ENCODE results near the gene ECHDC1. TPM values are rescaled to one million over a fixed set of nuclear protein-coding genes. Genes with fewer than 3 reads are reported as not detected.

The ECHDC1 gene
- total and polyA plus RNA-seq, 2 of the 8 experiments (the other 6 are each of a cell fraction or from before 2014, with no cell fraction given), result 11.3 to 60.5 TPM

DNA sequence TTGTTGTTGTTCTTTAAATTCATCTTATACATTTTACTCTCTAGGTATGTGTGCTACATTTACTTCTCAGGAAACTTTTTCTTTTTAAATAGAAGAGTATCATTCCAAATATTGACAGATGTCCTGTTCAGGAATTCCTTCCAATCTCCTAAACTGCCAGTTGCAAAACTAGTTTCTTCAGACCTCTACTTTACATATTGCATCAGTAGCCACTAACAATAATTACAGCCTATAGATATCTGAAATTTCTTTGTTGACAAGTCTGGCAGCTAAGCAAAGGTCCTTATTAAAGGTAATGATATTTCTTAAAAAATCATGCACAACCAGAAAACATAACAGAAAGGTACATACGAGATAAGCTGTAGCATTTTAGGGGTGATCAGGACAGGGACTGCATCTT is 4.5 kb downstream of the ECHDC1 start:
- Histone ChIP-seq H4K20me1 (replicated peaks in 1 of 2; ENCODE audit: control insufficient read depth in 1 of 2, insufficient read depth in 2 of 2, low read length in 2 of 2) (peaks cover 0 to 2% of the 10 kb centered on the region in 2 experiments), H3K27me3 (replicated peaks in 1 of 4; ENCODE audit: control insufficient read depth in 3 of 4, extremely low read depth in 1 of 4, insufficient read depth in 3 of 4, low read length in 3 of 4) (no peaks in the 10 kb centered on the region; a peak in 1 of 7 replicates), H3K4me1 (replicated peaks in 1 of 4; ENCODE audit: control insufficient read depth in 3 of 4, insufficient read depth in 4 of 4, low read length in 3 of 4) (peaks cover 0 to 6% (median 2%) of the 10 kb centered on the region in 4 experiments; a peak in 3 of 7 replicates), H3K56ac (replicated peaks; ENCODE audit: insufficient read length, low read depth, low read length) (no peak overlapping the region), H3K36me3 (ENCODE audit: control insufficient read depth in 2 of 4, insufficient read depth in 4 of 4, low read length in 3 of 4) (no peaks in the 10 kb centered on the region), H3K4ac (replicated peaks; ENCODE audit: insufficient read length, low read depth, low read length) (no peak overlapping the region), H3K4me3 (ENCODE audit: extremely low read depth in 1 of 4, insufficient read depth in 2 of 4, low read depth in 3 of 4, low read length in 4 of 4) (no peak overlapping the region), H3K9me3 (ENCODE audit: insufficient read depth in 2 of 2, low read depth in 1 of 2, low read length in 1 of 2) (no peaks in the 10 kb centered on the region), H3K18ac (ENCODE audit: extremely low read depth, low read length) (no peak overlapping the region), H3K14ac (ENCODE audit: insufficient read length) (no peak overlapping the region), H3K79me2 (ENCODE audit: control insufficient read depth in 1 of 2, insufficient read depth in 2 of 2, low read length in 2 of 2) (peaks cover 3 to 89% of the 10 kb centered on the region in 2 experiments; a peak in 3 of 4 replicates), H4K5ac (ENCODE audit: insufficient read length, low read depth, low read length) (no peak overlapping the region), H4K8ac (ENCODE audit: extremely low read depth, insufficient read depth, low read length) (no peak overlapping the region), H3K23me2 (ENCODE audit: low read depth, low read length) (peaks cover 10% of the 10 kb centered on the region), H2AK5ac (ENCODE audit: low read depth, low read length) (no peak overlapping the region), H2BK12ac (ENCODE audit: low read depth, low read length) (no peak overlapping the region; the same call in 1 of the 2 replicates), H2BK20ac (ENCODE audit: low read length) (no peak overlapping the region), H3K27ac (ENCODE audit: low read depth, low read length) (no peak overlapping the region), H2BK5ac (ENCODE audit: low read depth, low read length) (no peak overlapping the region), H3K9ac (replicated peaks in 1 of 4; ENCODE audit: extremely low read depth in 1 of 4, low read depth in 3 of 4, low read length in 3 of 4) (no peak overlapping the region), H2AFZ (ENCODE audit: low read length) (no peak overlapping the region), H4K91ac (replicated peaks; ENCODE audit: insufficient read length, low read length) (no peak overlapping the region), H3K4me2 (ENCODE audit: insufficient read depth in 1 of 2, low read depth in 2 of 2, low read length in 2 of 2) (no peak overlapping the region), H2BK15ac (ENCODE audit: low read length) (no peak overlapping the region), H2BK120ac (replicated peaks; ENCODE audit: low read depth, low read length) (no peak overlapping the region), H3K23ac (ENCODE audit: insufficient read length) (no peak overlapping the region), H3K79me1 (ENCODE audit: low read depth, low read length) (no peaks in the 10 kb centered on the region)
- ChIA-PET POLR2A (ENCODE audit: partially characterized antibody) (interaction anchor here (1.0 kb wide), 1 partner anchor 17 kb away, joined by 3 read pairs; no protein-coding TSS in a partner anchor), CTCF (ENCODE audit: partially characterized antibody) (interaction anchor here (1.1 kb wide), 1 partner anchor 71 kb away, joined by 3 read pairs; no protein-coding TSS in a partner anchor)
- WGBS, 2 experiments (ENCODE audit: extremely low coverage in 1 of 2, insufficient coverage in 1 of 2, insufficient read length in 1 of 2, insufficient replicate concordance in 2 of 2, low coverage in 1 of 2, low lambda C conversion rate in 2 of 2, missing lambda C conversion rate in 1 of 2), result 81% methylated on average over 1 of the region's 1 CpG; no CpG with 5 or more reads in 1 of the 2 experiments
- DNase-seq (ENCODE audit: low read depth in 1 of 2, low spot score in 2 of 2) (no peak), FAIRE-seq (no peak)
- TF ChIP-seq HDAC6 (IDR thresholded peaks at IDR 0.05; ENCODE audit: low read depth, low read length) (no peak), JUN (IDR thresholded peaks at IDR 0.05; ENCODE audit: low read depth, low read length) (no peak), POU5F1 (IDR thresholded peaks at IDR 0.05; ENCODE audit: low read depth, low read length) (no peak), NRF1 (IDR thresholded peaks at IDR 0.05; ENCODE audit: low read depth, low read length) (no peak), RNF2 (IDR thresholded peaks at IDR 0.05; ENCODE audit: borderline replicate concordance, low read depth, low read length, missing control alignments, poor library complexity, severe bottlenecking) (no peak), FOSL1 (IDR thresholded peaks at IDR 0.05; ENCODE audit: insufficient read depth, low read depth, low read length) (no peak), SIX5 (IDR thresholded peaks at IDR 0.05; ENCODE audit: low read depth, low read length) (no peak), MAFK (IDR thresholded peaks at IDR 0.05; ENCODE audit: low read depth, low read length) (no peak), CHD2 (IDR thresholded peaks at IDR 0.05; ENCODE audit: low read length) (no peak), TCF12 (IDR thresholded peaks at IDR 0.05; ENCODE audit: low read depth, low read length) (no peak), CTBP2 (IDR thresholded peaks at IDR 0.05; ENCODE audit: borderline replicate concordance, insufficient read depth, insufficient read length, low read length) (no peak)
